HepG2 (cell line): ENCODE measurements around the gene HYAL2. TPM values are rescaled to one million over a fixed set of nuclear protein-coding genes. Genes with fewer than 3 reads are reported as not detected.
A peak's percentile ranks its signal among the peaks of the same experiment; 100 is the strongest.

Experiments used
- ETV5 ChIP-seq: IDR thresholded peaks from 2 replicates; pipeline ENCODE4 v1.6.1; 2018; ENCODE audit warnings: missing biosample characterization, missing genetic modification reagents, inconsistent platforms, borderline replicate concordance
- FIP1L1 ChIP-seq: fragments of 200-400 bp; formaldehyde crosslinking; IDR thresholded peaks from 2 replicates; pipeline ENCODE4 v1.6.1; 2018; ENCODE audit warnings: low read depth, mild to moderate bottlenecking, low read length, moderate library complexity, borderline replicate concordance; ENCODE audit not compliant: insufficient read depth
- HIC2 ChIP-seq: sonication (generic); formaldehyde crosslinking; IDR thresholded peaks from 2 replicates; pipeline ENCODE4 v1.9.0; 2022; ENCODE audit warnings: low read depth, missing genetic modification reagents
- KAT8 ChIP-seq: IDR thresholded peaks from 2 replicates; pipeline ENCODE4 v1.6.1; 2016; ENCODE audit warnings: missing genetic modification reagents, missing compliant biosample characterization
- MTF1 ChIP-seq: sonication (generic); formaldehyde crosslinking; IDR thresholded peaks from 2 replicates; pipeline ENCODE4 v1.5.0; 2020; ENCODE audit warnings: missing genetic modification reagents
- MYC ChIP-seq: sonication (generic); formaldehyde crosslinking; IDR thresholded peaks from 2 replicates; pipeline ENCODE4 v1.9.0; 2021; ENCODE audit warnings: missing genetic modification reagents, borderline replicate concordance
- NR2F6 ChIP-seq, 2 experiments: IDR thresholded peaks; 2 replicates each; pipeline ENCODE4 v1.6.1; 2016; ENCODE audit warnings: antibody characterized with exemption in 1 of 2, mild to moderate bottlenecking in 1 of 2
- RFXAP ChIP-seq: sonication (generic); formaldehyde crosslinking; IDR thresholded peaks from 2 replicates; pipeline ENCODE4 v1.4.0; 2020; ENCODE audit warnings: missing genetic modification reagents, borderline replicate concordance
- SOX13 ChIP-seq, 3 experiments: fragments of 450-650 bp in 1 of 3; sonication (generic) in 1 of 3; formaldehyde crosslinking in 1 of 3; IDR thresholded peaks in 2 of 3; conservative IDR thresholded peaks in 1 of 3; 2 replicates each; pipeline versions ENCODE4 v1.5.0 to v1.6.1; 2016 to 2020; ENCODE audit warnings: antibody characterized with exemption in 1 of 3, mild to moderate bottlenecking in 1 of 3, missing compliant biosample characterization in 1 of 3, missing genetic modification reagents in 1 of 3, moderate library complexity in 1 of 3
- ZBTB7A ChIP-seq: sonication (generic); formaldehyde crosslinking; IDR thresholded peaks from 2 replicates; pipeline ENCODE4 v1.8.0; 2022; ENCODE audit warnings: mild to moderate bottlenecking, missing genetic modification reagents
- ZNF598 ChIP-seq: sonication (generic); formaldehyde crosslinking; IDR thresholded peaks from 2 replicates; pipeline ENCODE4 v1.5.1; 2020; ENCODE audit warnings: mild to moderate bottlenecking, missing genetic modification reagents, borderline replicate concordance
- ZNF605 ChIP-seq: sonication (generic); formaldehyde crosslinking; IDR thresholded peaks from 2 replicates; pipeline ENCODE4 v1.8.0; 2022; ENCODE audit warnings: mild to moderate bottlenecking, missing genetic modification reagents
- ZNF784 ChIP-seq: sonication (generic); formaldehyde crosslinking; IDR thresholded peaks from 2 replicates; pipeline ENCODE4 v1.5.1; 2020; ENCODE audit warnings: missing genetic modification reagents, mild to moderate bottlenecking, borderline replicate concordance
- polyA plus RNA-seq, 8 experiments: library from polyadenylated mRNA; depleted of rRNA in 3 of 8; stranded (reverse) in 7 of 8; unstranded in 1 of 8; fragments of >200 nt; fragmentation: Illumina TruSeq in 4 of 8; extraction: Trizol in 4 of 8; gene quantifications; 2 replicates each; pipeline versions ENCODE4 v1.2.1 to v1.2.3, GENCODE V29; 2011 to 2016; ENCODE audit warnings: low read depth in 4 of 8, missing spikeins in 1 of 8, mixed read lengths in 1 of 8; ENCODE audit not compliant: insufficient read depth in 1 of 8
- total RNA-seq, 5 experiments: library from RNA; depleted of rRNA; stranded (reverse); fragments of >200 nt; fragmentation: Illumina TruSeq; extraction: Trizol; gene quantifications; 2 replicates each; pipeline ENCODE4 v1.2.3, GENCODE V29; 2016; ENCODE audit warnings: low read depth in 1 of 5
- TF ChIP-seq, protein P1 (sequence below): sonication (generic); formaldehyde crosslinking; conservative IDR thresholded peaks from 2 replicates; pipeline ENCODE4 v1.8.0; 2022; ENCODE audit warnings: mild to moderate bottlenecking, moderate library complexity, missing genetic modification reagents
- TF ChIP-seq, protein P2 (sequence below): sonication (generic); formaldehyde crosslinking; IDR thresholded peaks from 2 replicates; pipeline ENCODE4 v1.8.1; 2023; ENCODE audit warnings: missing genetic modification reagents, mild to moderate bottlenecking, borderline replicate concordance
- TF ChIP-seq, protein P3 (sequence below): sonication (generic); formaldehyde crosslinking; IDR thresholded peaks from 2 replicates; pipeline ENCODE4 v1.5.0; 2020; ENCODE audit warnings: missing genetic modification reagents
- TF ChIP-seq, protein P4 (sequence below): sonication (generic); formaldehyde crosslinking; IDR thresholded peaks from 2 replicates; pipeline ENCODE4 v1.5.0; 2020; ENCODE audit warnings: mild to moderate bottlenecking, missing genetic modification reagents, borderline replicate concordance
- TF ChIP-seq, protein P5 (sequence below): sonication (generic); formaldehyde crosslinking; IDR thresholded peaks from 2 replicates; pipeline ENCODE4 v1.4.0; 2020; ENCODE audit warnings: mild to moderate bottlenecking, missing genetic modification reagents

Gene HYAL2
- total and polyA plus RNA-seq, 2 of the 13 experiments (the other 11 are each of a cell fraction or from before 2014, with no cell fraction given): 76.2 to 102 TPM

GRCh38 chr3:50303013-50303815 lies 19.3 kb downstream of the HYAL2 start, which contains the start of gene HYAL1 (continued):
- TF ChIP-seq, protein P1, sequence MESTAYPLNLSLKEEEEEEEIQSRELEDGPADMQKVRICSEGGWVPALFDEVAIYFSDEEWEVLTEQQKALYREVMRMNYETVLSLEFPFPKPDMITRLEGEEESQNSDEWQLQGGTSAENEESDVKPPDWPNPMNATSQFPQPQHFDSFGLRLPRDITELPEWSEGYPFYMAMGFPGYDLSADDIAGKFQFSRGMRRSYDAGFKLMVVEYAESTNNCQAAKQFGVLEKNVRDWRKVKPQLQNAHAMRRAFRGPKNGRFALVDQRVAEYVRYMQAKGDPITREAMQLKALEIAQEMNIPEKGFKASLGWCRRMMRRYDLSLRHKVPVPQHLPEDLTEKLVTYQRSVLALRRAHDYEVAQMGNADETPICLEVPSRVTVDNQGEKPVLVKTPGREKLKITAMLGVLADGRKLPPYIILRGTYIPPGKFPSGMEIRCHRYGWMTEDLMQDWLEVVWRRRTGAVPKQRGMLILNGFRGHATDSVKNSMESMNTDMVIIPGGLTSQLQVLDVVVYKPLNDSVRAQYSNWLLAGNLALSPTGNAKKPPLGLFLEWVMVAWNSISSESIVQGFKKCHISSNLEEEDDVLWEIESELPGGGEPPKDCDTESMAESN: peak; percentile 50; the same call in 1 of the 2 replicates
- TF ChIP-seq SOX13 (IDR thresholded peaks at IDR 0.05) (no peak), SOX13 (CRISPR knock-in tag; conservative IDR thresholded peaks at IDR 0.05 in 1 of 2, IDR thresholded peaks at IDR 0.05 in 1 of 2) (peak in 1 of 2 experiments; percentile 22; a peak in 1 of 4 replicates), HIC2 (CRISPR knock-in tag) (peak; percentile 70), KAT8 (CRISPR knock-in tag) (peak; percentile 77; the same call in 1 of the 2 replicates), MYC (peak; percentile 86), FIP1L1 (no peak), ZBTB7A (CRISPR knock-in tag) (no peak; the same call in 1 of the 2 replicates), NR2F6 (IDR thresholded peaks at IDR 0.05) (peak; percentile 34; the same call in 1 of the 2 replicates), NR2F6 (CRISPR knock-in tag; IDR thresholded peaks at IDR 0.05) (peak; percentile 60), ETV5 (CRISPR knock-in tag) (no peak; the same call in 1 of the 2 replicates), ZNF598 (CRISPR knock-in tag) (peak; percentile 78; the same call in 1 of the 2 replicates), MTF1 (0 out of 2 replicates have a peak, but pooled peaks have one; percentile 27), ZNF784 (no peak), RFXAP (CRISPR knock-in tag) (peak; percentile 68; the same call in 1 of the 2 replicates), ZNF605 (CRISPR knock-in tag) (peak; percentile 94; the same call in 1 of the 2 replicates)
- TF ChIP-seq, protein P2, sequence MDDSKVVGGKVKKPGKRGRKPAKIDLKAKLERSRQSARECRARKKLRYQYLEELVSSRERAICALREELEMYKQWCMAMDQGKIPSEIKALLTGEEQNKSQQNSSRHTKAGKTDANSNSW (CRISPR knock-in tag): no peak
- TF ChIP-seq, protein P3, sequence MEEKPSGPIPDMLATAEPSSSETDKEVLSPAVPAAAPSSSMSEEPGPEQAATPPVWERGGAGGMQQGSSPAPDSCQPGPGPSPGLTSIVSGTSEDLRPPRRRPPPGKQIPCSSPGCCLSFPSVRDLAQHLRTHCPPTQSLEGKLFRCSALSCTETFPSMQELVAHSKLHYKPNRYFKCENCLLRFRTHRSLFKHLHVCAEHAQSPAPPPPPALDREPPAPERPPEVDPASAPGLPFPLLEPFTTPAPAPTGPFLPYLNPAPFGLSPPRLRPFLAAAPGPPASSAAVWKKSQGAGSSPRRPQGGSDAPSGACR (CRISPR knock-in tag): peak; percentile 68; the same call in 1 of the 2 replicates
- TF ChIP-seq, protein P4, sequence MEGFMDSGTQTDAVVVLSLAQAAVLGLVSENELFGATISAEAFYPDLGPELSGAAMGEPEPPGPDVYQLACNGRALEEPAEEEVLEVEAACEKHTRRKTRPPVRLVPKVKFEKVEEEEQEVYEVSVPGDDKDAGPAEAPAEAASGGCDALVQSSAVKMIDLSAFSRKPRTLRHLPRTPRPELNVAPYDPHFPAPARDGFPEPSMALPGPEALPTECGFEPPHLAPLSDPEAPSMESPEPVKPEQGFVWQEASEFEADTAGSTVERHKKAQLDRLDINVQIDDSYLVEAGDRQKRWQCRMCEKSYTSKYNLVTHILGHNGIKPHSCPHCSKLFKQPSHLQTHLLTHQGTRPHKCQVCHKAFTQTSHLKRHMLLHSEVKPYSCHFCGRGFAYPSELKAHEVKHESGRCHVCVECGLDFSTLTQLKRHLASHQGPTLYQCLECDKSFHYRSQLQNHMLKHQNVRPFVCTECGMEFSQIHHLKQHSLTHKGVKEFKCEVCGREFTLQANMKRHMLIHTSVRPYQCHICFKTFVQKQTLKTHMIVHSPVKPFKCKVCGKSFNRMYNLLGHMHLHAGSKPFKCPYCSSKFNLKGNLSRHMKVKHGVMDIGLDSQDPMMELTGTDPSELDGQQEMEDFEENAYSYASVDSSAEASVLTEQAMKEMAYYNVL (CRISPR knock-in tag): peak; percentile 56; the same call in 1 of the 2 replicates
- TF ChIP-seq, protein P5, sequence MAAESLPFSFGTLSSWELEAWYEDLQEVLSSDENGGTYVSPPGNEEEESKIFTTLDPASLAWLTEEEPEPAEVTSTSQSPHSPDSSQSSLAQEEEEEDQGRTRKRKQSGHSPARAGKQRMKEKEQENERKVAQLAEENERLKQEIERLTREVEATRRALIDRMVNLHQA: no peak
